Measurements from ENCODE around the gene SSBP3.
"Not testable (repeated sequence)": the region's sequence is repeated elsewhere in the genome, so short reads cannot be mapped to it uniquely, and the experiment has no call there.

SSBP3 gene

DNA sequence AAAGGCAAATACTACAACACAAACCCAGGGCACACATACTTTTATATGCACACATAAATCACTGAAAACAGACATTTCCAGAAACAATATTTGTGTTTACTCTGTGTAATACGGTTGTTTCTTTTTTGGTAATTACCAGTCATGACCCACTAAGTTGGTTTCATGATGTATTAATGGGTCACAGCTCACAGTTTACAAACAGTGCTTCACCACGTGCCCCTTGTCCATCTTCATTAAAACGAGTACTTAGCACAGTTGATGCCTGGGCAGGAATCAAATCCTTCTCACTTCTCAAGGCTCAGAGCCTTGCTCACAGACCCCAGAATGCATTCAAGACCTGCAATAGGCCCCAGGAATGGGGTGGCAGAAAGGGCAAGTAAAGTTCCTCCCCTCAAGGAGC, 13.8 kb downstream of the SSBP3 start:
- no peak for DNase-seq (ENCODE audit: low read depth, low spot score)

DNA sequence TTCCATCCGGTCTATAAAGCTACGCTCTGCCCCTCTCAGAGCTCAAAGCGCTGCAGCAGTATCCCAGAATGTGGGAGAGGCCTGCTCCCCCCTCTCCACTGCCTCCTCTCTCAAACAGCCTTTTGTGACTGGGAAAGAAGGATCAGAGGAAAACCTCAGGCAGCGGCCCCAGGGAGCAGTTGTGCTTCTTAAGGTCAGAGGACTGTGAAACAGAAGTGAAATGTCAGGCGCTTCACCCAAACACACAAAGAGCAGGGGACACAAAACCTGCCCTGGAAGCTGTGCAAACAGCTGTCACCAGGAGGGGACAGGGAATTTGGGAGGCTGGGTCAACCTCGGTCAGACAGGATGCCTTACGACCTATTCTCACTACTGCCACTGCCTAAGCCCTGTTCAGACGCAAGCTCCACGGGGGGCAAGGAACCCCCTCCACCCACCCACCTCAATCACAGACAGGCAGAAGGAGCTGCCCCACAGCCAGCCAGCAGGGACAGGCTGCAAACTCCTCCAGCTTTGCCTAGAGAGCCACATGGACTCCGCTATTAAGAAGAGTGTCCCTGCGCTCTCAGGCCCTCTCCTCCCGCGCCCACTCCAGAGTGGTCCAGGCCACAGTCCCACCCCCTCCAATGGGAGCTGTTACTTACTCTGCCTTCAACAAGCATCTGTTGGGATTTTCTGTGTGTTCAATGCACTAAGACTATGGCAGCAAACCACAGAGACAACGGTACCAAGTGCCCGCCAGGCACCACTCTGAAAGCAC, 14.6 kb downstream of the SSBP3 start:
- DNase-seq (ENCODE audit: low read depth, low spot score): no peak

DNA sequence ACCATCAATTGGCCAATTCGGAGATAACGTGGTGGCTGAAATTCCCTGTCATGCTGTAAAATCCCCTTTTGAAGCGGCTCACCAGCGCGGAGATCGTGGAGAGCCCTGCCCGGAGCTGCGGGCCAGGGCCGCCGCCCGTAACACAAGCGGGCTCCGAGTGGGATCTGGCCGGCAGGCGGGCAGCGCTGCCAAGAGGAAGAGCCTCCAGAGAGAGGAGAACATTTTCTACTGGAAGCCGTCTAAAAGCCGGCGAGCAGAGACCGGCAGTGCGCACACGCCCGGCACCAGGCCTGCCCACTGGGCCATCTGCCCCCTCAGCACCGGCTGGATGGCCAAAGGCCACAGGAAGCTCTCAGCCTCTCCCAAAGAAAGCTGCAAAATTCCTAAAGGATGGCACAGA, 15.5 kb downstream of the SSBP3 start:
- no peak for DNase-seq (ENCODE audit: low read depth, low spot score)

DNA sequence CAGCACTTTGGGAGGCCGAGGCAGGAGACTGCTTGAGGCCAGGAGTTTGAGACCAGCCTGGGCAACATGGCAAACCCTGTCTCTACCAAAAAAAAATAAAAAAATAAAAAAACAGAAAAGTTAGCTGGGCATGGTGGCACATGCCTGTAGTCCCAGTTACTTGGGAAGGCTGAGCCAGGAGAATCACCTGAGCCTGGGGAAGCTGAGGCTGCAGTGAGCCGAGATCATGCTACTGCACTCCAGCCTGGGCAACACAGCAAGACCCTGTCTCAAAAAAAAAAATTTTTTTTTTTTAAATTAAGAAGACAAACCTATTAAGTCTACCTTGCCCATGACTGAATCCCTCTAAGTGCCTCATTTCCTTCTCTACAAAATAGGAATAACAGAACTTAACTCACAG, 16.6 kb downstream of the SSBP3 start:
- DNase-seq (ENCODE audit: low read depth, low spot score): not testable (repeated sequence)

DNA sequence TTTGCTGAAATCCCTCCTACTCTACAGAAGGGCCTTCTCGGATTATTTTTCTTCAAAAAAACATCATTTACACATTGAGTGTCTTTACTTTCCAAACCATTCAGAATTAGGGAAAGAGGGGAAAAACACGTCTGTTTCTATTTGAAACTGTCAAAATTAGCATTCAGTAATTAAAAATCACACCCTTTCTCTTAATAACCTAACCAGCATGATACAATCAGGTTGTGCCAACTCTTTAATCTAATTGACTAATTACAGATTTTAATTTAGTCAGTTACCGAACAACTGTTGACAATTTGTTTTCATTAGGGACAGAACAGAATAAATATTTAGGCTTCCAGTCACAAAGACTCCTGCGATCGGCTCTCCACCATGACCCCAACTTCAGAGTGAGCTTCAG, 18.8 kb downstream of the SSBP3 start:
- no peak for DNase-seq (ENCODE audit: low read depth, low spot score)

DNA sequence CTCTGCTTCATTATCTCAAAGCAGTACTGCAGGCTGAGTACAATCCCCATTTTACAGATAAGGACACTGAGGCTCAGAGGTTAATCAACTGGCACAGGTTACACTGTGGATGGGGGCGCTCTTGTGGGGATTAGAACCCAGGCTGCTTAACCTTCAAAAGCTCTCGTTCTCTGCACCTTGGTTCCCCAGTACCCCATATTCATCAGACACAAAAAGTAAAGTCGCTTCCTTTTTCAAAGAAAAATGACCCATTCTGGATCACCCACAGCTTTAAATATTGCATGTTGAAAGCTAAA, 20.5 kb downstream of the SSBP3 start:
- no peak for DNase-seq (ENCODE audit: low read depth, low spot score)

DNA sequence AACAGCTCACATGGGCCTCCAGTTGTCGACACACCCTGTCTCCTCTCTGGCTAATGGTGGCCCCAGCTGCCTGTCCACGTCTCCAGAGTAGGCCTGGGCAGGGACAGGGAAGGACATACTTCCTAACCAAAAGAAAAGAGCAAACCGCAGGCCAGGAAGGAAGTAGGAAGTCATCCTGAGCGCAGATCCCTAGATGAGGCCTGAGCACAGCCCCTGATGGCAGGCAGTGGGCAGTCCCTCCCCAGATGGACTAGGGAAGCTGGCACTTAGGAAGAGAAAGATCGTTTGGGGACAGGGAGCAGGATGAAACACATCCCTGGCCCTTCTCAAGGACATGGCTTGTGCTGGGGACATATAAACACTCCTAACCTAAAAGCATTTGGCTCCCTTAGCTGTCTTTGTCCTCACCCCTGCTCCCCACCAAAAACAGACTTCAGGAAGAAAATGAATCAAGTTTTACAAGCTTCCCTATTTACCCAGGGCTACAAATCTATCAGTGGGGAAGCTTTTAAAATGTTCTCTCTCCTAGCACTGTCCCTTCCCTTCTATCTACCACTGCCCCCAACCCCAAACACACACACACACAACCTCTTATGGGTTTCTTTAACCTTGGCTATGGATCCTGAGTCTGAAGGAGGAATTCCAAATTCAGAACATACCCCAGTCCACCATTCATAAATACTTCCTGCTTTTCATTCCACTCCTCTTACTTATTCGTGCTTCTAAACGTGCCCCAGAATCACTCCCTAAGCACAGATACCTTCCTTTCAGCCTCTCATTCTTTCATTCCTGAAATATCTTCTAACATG, 21.1 kb downstream of the SSBP3 start:
- DNase-seq (ENCODE audit: low read depth, low spot score): no peak

DNA sequence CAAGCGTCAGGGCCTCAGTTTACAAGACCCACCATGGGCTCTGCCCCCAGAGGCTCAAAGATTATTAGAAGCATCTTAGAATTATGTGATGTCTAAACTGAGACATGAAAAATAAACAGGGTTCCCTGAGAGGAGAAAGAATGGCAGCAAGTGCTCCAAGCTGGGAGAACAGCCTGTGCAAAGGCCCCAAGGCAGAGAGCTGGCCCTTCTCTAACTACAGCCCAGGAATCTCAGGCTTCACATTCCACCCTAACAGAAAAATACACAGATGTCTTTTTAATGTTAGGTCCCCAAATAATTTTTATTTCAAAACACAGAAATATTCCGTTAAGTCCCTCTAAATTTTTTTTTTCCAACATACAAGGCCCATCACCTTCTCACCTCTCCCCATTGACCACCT, 21.7 kb downstream of the SSBP3 start:
- DNase-seq (ENCODE audit: low read depth, low spot score): no peak

DNA sequence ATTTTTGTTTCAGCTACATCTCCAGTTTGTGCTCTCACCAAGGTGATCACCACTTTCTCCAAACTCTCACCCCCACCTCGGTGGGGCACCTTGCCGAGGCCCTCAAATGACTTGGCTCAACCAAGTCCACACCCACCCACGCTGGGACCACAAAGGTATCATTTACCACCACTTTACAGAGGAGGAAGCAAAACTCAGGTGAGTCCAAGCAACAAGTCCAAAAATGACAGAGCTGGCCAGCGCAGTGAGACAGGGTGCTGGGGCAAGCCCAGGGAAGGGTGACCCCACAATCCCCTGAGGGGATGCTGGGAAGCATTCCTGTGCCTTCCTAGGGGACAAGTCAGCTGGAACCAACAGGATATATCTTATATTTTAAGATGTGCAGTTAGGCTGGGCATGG, 24.7 kb downstream of the SSBP3 start:
- no peak for DNase-seq (ENCODE audit: low read depth, low spot score)

DNA sequence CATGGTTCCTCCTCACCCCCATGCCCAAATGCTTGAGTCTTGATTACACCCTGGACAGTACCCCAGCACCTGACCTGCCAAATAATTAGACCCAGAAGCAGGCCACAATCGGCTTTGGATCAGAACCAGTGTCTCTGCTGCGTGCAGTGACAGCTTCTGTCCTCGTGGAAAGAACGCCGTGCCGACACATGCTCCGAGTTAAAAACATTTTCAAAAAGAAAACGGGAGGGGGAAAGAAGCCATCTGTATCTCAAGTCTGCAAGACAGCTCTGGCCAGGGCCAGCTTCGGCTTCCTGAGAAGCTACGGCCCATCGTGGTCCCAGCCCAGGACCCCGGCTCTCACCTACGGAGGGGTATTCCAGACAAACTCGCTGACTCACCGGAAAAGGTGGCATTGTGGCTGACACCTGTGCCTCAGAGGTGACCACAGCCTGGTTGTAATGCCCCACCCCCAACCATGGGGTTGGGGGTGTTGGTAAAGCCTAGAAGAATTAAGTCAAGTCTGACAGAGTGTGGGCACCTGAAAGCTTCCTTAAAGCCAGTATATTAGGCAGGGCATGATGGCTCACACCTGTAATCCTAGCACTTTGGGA, 25.8 kb downstream of the SSBP3 start:
- DNase-seq (ENCODE audit: low read depth, low spot score): no peak

DNA sequence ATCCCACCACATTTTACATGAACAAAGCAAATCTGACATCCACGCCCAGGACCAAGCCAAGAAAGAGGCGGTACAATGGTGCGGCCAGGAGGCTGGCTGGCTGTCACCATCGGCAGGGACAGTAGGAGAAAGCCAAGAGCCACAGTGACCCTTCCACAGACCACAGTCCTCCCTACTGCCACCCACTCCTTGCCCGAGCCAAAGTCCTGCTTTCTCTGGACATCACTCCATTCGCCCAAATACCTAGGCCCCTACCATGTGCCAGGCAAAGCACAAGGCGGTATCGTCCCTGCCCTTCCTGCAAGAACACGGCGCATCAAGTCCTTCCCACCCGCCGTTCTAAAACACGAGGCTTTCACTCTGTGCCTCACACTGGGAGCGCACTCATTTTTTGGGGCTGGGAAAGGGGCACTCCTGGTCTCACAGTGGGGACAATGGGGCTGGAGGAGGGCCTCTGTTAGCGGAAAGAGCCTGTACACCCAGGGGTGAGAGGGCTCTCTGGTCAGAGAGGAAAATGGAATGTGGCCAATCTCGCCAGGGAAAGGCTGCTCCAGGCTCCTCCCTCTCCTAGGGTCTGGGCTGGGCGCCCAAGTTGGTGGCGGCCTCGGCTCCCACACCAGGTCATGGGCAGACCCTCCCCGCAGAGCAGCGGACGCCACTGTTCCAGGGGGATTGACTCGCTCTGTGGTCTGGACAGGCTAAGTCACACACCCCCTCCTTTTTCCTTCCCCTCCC, 26.5 kb downstream of the SSBP3 start:
- DNase-seq (ENCODE audit: low read depth, low spot score): no peak

DNA sequence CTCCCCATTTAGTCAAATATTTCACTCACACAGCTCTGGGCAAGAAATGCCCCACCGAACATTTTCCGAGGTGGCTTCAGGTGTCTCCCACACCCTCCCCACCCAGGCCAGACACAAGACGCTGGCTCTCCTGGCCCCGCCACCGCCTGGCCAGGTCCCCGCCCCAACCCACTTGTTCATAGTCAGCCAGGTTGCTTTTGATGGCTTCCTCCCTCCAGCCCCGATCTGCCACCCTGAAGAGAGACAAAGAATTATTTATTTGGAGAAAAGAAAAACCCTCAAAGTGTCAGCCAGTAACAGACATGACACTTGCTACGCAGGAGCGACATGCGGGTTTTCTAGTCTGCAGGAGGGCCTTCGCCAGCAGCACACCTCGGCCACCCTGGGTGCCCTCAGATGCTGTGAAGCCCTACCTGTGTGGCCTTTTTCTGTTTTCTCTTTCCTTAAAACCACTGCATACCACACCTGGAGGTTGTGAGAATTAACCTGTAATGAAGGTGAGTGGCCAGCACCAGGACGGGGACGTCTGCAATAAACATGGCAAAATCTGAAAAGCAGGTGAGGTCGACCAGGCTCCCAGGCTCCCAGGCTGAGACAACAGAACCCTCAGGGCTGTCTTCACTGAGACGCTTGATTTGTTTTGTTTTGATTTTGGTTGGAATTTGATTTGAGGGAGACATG, 27.2 kb downstream of the SSBP3 start:
- no peak for DNase-seq (ENCODE audit: low read depth, low spot score)

DNA sequence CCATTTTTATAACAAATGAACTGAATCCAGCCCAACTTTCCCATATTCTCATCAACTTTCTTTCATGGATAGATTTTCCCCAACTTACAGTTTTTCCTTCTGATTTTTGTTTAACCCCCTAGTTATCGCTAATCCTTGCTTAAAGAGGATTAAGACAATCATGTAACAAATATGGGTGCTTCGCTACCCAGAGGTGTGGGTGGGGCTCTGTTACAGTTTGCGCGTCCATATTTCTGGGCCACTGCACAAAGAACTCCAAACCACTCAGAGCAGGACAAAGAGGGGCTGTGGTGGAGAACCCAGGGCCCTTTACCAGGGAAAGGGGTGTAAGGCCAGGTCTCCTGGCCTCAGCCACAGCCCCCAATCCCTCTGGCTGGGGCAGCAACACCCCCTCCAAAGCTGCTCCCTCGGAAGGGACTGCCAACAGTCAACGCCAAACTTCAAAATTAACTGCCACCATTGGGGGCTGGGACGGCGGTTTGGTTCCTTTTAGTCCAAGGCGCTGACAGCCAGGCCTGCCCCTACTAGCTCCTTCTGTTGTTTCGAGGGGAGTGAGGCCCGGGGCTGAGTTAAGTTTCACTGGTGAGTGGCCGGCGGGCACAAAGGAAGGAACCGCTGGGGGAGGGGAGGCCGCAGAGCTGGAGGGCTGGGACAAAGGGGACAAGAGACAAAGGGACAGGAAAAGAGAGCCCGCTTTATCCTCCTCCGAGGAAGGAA, 27.9 kb downstream of the SSBP3 start:
- DNase-seq (ENCODE audit: low read depth, low spot score): no peak

DNA sequence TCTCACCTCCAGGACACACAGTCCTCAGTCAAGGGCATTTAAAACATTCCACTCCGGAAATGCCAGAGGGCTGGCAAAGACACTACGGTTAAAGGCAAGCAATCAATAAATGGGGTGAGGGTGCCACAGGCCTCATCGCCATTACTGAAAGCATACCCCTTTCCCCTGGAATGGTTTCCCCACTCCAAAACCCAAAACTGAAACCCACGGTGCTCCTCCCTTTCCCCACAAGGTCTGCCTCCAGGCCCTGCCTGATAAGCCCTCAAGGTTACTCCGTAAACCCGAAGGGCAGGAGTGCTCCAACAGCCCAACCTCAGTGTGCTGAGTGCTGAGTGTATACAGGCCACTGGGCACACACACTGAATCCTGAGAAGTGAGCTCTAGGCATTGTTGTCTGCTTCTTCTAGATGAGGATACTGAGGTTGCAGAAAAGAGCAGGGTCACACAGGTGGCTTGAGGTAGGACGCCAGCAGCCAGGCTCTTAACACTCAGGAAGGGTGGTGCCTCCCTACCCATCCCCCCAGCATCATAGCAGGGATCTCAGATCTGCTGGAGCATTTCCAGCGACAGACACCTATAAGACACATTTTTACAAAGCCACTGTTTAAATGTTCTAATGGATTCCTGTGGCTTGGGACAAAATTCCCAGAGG, 29.0 kb downstream of the SSBP3 start:
- no peak for DNase-seq (ENCODE audit: low read depth, low spot score)

DNA sequence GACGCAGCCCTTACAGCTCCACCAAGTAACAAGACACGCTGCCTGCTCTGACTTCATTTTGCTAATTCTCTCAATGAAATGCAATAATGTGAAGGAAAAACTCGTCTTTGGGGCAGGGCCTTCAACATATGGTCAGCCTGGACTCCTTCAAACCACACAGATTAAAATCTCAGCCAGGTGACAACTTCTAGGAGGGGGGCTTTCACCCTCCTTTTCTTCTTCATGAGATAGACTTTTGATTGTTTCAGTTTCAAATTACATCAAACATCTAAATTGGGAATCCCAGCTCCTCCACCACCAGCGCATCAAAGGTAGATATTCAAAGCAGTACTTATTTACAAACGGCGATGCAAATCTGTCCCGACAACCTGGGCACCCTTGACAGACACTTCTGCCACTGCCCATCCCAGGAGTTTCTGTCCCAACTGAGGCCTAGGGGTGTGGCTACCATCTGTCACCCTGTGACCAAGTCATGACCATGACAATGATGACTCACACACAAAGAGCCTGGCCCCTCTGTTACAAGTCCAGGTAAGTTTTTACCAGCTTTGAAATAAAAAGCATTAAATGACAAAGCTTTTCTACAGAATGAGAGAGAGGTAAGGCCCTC, 29.7 kb downstream of the SSBP3 start:
- DNase-seq (ENCODE audit: low read depth, low spot score): no peak

DNA sequence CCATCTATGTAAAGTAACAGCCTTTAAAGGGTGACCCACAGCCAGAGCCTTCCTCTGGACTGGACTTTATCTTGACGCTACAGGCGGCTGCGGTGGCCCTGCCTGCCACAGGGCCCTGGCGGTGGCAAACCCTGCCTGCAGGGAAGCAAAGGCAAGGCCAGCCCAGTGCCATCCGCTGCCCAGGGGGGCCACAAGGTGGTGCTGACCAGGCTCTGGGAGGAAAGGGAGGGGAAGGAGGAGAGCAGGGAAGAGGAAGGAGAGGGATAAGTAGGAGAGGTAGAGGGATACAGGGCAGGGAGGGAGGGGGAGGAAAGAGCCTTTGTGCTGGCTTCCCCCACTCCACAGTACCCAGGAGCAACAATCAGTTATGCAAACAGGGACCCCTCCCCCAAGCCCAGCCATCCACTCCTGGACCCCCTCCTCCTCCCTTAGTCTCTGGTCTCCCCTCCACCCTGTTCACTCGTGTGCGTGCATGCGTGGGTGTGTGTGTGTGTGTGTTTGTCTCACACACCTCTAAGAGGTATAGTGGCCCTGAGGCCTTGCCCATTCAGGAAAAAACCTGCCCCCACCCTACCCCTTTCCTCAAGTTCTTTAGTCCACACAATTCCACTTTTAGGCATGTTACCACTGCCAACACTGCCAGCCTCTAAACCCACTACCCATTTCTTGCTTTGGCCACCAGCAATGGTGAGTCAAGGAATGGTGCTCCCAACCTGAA, 30.3 kb downstream of the SSBP3 start:
- DNase-seq (ENCODE audit: low read depth, low spot score): no peak

DNA sequence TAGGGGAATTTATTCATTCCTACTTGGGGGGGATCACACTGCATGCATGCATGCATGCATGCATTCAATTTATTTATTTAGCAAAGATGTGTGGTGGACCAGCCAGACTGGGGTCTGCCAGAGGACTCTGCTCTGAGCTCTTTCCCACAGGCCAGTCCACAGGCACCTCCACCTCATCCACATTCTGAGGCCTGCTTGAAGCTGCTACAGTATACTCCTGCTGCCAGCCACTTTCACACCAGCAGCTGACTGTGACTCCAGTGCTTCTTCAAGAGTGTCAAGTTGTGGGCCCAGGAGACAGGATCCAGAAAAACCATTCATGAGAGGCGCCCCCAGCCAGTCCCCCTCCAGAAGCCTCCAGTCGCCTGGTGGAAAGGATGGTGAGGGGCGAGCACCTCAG, 30.9 kb downstream of the SSBP3 start:
- DNase-seq (ENCODE audit: low read depth, low spot score): no peak

DNA sequence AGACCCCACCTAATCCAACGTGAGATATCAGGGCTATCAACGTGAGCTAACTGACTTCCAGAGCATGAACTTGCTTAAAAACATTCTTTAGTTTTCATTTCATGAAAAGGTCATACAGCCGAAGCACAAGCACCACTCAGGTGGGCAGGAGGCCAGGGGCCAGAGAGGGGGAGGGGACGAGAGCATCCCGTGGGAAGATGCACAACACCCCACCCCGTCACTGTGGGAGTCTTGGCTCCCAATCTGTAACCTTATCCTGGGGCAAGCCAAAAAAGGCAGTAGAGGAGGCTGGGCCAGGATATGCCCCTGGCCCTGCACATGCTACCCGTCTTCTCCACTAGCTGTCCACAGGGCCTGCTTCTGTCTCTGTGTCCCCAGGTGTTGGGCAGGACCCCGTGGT, 31.4 kb downstream of the SSBP3 start:
- DNase-seq (ENCODE audit: low read depth, low spot score): no peak

DNA sequence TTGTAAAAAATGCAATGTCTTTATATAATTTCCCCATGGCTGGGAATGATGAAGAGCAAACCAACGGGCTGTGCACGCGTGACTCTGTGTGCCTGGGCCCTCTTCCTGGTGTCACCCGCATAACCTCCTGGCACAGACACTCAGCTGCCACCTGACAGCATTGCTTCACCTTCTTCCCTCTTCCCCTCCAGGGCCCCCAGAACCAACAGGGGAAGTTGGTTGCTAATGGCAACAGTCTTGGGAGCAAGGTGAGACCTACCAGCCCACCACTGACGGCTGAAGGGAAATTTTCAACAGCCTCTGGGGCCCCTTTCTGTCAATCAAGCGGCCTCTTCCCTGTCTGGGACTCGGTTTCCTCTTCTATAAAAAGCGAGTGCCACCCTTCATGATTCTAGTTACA, 33.2 kb downstream of the SSBP3 start:
- DNase-seq (ENCODE audit: low read depth, low spot score): no peak

DNA sequence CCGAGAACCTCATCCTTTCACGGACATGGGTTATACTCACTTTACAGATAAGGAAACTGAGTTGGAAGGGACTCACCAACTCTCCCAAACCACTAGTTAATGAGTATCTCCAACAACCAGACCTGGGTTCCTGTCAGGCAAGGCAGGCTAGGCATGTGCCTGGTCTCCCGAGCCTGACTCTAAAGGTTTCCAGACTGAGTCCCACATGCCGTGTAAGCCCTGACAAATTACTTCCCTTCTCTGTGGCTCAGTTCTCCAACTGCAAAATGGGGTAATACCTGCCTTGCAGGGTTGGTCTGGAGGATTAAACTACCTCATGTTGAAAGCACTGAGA, 34.3 kb downstream of the SSBP3 start:
- no peak for DNase-seq (ENCODE audit: low read depth, low spot score)
